GM10847 (cell line): ENCODE data around the gene PPIP5K2.

Experiments
- POLR2A ChIP-seq: IDR thresholded peaks from 2 replicates; pipeline ENCODE4 v1.6.1; 2011; ENCODE audit not compliant: insufficient read length; ENCODE audit errors: extremely low read depth

The PPIP5K2 gene

DNA sequence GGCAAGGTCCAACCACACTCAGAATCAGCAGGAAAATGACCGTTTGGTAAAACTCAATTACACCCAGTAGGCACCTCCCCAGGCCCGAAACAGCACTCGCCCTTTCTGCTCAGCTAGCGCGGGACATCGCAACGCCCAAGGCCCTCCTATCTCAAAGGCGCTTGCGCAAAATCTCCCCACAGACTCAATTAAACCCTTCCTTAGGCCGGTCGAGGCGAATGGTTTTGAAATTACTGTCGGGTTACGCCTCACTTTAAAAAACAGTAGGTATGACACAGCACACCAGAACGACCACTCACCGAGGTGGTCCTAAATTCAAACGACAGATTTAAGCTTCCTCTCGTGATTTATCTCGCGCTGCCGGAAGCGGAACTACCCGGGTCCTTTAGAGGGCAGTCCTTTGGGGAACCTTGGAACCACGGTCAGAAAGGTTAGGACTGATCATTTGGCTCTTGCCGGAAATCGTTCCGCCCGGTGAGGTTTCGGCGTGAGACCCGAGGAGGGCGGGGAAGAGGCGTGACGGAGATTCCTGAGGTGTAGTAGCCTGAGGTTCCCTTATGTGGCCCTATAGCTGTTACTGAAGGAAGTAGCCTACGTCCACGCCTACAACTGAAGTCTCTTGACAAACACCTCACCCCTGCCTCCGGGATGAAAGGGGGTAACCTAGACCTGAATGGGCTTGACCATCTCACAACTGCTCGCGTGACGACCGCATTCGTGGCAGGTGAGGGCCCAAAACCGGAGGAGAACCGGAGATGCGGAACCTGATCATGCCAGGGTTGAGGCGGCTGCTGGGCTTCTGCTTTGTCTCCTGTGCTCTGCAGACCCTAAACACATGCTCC, at the start of gene PPIP5K2, which contains the start of gene GIN1:
TSS of gene PPIP5K2 (plus strand) at position 537 of the 842 bp plus-strand sequence. CDS start 9,289 bp downstream, outside the sequence.
TSS of gene GIN1 (minus strand) at position 374 of the 842 bp plus-strand sequence. CDS start 11,431 bp downstream, outside the sequence.
- peak; percentile 72 for TF ChIP-seq POLR2A

DNA sequence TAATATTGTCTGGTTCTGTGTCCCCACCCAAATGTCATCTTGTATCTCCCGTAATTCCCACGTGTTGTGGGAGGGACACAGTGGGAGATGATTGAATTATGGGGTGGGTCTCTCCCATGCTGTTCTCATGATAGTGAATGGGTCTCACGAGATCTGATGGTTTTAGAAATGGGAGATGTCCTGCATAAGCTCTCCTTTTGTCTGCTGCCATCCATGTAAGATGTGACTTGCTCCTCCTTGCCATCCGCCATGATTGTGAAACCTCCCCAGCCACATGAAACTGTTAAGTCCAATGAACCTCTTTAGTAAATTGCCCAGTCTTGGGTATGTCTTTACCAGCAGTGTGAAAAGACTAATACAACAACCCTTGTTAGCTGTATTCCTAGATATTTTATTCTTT, 44.7 kb upstream of the PPIP5K2 start:
- TF ChIP-seq POLR2A, result no peak

DNA sequence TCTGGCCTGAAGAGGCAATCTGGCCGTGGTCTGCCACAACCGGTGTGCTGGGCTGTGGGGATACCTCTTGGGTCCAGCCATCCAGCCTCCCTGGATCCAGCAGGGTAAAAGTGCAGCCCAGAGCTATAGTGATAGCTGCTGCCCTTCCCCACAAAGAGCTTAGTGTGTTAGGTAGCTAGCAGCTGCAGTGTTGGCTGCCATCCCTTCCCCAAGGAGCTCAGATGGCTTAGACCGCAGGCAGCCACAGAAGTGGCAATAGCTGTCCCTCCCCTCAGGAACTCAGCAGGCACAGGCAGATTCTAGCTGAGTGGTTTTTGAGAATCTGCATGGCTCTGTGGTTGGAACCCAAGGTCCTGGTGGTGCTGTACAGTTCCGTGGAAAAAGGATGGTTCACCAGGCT, 40.3 kb upstream of the PPIP5K2 start:
- no peak for TF ChIP-seq POLR2A

DNA sequence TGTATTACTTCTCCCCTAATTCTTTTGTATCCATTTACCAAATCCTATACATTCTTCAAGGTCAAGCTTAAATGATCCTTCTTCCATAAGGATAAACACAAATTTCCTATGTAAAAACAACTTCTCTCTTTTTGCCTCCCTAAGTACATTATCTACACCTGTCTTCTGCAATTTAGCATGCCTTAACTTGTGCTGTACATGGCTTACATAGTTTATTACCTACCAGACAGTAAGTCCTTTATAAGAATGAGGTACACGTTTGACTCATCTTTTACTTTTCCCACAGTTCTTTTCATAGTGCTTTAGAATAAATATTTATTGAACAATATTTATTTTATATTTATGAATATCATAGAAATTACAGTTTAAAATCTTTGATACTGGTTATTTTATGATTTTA, 33.6 kb upstream of the PPIP5K2 start:
- no peak for TF ChIP-seq POLR2A

DNA sequence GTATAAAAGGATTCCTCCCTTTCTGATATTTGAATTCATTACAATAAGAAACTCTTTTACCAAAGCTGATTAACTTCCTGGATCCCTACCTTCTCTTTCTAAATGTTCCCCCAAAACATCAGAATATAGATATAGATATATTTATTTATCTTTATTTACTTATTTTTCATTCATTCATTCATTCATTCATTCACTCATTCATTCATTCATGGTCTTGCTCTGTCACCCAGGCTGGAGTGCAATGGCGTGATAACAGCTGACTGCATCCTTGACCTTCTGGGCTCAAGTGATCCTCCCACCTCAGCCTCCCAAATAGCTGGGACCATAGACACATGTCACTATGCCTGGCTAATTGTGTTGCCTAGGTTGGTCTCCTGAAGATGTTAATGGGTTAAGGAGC, 30.8 kb upstream of the PPIP5K2 start:
- no peak for TF ChIP-seq POLR2A

DNA sequence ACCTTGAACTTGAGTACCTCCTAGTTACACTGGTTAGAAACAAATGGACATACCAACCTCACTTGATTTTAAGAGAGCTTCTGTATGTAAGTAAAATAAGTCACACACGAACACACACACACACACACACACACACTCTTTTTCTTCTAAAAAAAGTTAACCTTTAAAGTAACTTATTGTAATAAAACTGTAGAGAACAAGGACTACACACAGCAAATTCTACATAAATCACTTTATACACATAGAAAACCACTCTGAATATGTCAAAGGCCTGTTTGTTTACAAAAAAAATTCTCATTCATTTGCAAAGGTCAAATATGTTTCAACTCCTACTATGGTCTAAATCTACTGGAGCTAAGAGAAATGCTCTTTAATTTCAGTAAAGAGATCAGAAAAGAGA, 29.3 kb upstream of the PPIP5K2 start:
- TF ChIP-seq POLR2A, result no peak

DNA sequence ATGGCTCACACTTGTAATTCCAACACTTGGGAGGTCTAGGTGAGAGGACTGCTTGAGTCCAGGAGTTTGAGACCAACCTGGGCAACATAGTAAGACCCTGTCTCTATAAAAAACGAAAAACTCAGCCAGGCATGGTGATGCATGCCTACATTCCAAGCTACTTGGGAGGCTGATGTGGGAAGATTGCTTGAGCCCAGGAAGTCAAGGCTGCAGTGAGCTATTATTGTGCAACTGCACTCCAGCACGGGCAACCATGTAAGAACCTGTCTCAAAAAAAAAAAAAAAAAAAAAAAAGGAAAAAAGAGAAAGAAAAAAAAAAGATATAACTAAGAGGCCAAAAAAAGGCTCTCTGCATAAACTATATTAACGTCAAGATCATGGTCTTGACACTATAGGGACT, 27.4 kb upstream of the PPIP5K2 start:
- no peak for TF ChIP-seq POLR2A

DNA sequence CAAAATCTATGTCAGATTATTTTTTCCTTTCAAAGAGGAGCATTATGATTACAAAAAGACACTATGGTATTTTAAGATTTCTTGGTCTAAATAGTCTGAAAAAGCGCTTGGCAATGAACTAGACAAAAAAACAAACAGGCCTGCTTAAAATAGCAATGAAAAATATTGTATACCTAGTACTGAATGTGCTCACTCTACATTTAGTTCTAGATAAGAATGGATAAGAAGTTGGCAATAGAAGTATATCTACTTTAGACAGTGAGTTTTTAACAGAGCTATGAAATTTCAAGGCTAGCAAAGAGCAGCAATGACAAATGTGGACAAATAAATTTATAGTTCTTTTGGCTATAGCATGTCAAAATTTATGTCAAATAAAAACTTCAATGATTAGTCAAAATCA, 26.4 kb upstream of the PPIP5K2 start:
- TF ChIP-seq POLR2A, result no peak

DNA sequence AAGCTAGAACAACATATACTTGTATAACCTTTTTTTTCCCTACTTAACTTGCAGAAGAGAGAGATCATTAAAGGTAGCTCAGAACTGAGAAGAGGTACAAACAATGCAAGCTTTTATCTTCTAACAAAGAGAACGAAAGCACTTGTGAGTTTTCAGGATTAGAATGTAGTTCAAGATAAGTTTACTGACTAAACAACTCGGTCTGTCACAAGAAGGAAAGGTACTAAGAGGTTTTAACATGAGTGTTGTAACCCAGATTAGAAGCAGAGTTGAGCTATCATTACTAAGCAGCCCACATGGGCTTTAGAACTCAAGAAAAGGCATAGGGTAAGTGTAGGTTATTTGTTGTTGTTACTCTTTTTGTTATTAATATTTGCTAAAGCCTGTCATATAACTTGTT, 25.4 kb upstream of the PPIP5K2 start:
- TF ChIP-seq POLR2A, result no peak

DNA sequence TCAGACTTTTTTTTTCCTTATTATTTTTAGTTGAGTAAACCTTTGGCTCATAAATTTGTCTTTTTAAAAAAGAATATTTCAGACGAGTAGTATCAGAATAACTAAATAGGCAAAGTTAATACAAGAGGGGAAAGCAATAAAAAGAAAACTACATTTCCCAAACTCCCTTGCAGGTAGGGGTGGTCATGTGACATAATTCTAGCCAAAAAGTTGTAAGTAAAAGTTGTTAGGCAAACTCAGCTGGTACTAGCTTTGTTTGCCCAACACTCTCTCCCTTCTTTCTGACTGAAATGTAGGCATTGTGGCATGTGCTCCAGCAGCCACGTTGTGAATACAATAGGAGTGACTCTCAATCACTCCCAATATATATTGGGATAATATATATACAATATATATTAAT, 21.1 kb upstream of the PPIP5K2 start:
- TF ChIP-seq POLR2A, result no peak

DNA sequence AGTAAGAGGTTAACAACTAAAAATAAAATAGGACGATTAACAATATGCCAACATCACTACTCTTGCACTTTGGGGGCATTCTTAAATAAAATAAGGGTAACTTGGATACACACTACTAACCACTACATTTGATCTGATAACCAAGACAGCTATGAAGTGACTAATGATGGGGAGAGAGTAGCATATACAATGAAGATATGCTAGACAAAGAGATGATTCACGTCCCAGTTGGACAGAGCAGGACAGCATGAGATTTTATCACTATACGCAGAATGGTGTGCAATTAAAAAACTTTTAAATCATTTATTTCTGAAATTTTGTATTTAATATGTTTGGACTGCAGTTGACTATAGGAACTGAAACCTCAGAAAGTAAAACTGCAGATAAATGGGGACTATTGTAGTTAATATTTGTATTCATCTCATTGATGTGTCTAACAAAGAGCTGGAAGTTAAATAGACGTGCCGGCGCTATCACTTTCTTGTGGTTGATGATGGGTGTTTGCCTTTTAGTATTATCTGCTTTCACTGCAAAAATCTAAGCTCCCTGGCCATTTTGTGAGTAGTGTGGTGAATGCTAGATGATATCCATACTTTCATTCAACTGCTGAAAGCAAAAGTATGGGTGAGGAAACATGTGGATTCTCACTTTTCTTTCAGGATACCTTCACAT, 18.9 kb upstream of the PPIP5K2 start:
- TF ChIP-seq POLR2A, result no peak

DNA sequence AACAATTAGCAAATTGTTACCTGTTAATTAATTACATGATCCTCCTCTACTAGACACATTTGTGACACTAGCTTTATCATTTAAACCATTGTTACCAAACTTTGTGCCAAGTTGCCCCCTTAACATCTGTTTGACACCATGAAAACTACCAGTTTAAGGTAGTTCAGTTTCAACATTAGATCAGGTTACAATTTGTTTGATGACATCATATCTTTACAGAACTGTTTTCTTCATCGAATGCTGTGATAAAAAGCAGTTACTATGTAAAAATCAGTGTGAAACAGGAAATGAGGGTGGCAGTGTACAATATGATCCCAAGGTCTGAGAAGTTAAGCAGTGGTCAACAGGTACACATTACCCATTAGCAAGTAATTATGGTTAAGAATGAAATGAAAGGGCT, 17.9 kb upstream of the PPIP5K2 start:
- TF ChIP-seq POLR2A, result no peak

DNA sequence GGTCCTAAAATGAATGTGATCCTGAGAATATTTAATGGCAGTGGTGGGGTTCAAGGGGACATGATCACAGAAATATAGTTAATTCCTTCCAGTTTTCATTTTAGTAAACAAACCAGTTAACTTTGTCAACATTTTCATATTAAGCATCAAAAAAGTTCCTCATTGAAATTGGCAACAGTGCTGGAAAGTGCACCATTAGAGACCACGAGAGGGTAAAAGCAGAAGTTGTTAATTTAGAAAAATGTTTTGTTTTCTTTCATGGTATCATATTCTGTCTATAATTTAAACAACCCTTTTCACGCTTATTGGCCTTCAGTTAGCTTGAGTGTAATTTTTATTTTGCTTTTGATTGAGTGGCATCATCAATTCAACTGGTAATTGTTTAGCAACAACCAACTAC, 12.0 kb upstream of the PPIP5K2 start:
- TF ChIP-seq POLR2A, result no peak

DNA sequence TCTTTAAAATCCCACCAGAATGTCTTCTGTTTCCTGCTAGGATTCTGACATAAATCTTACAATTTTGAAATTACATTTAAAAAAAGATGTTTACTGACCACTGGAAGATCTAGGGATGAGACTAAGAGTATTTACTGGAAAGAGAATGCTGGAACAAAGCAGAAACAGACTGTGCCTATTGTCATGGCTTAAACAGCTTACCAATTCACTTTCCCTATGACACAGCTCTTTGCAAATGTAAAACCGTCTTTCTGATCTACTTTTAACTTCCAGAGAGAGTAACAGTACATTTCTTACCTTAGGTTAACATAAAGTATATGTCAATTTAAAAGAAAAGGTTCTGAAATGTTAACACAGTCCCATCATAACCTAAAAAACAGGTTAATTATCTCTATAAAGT, 10.8 kb upstream of the PPIP5K2 start:
- no peak for TF ChIP-seq POLR2A

DNA sequence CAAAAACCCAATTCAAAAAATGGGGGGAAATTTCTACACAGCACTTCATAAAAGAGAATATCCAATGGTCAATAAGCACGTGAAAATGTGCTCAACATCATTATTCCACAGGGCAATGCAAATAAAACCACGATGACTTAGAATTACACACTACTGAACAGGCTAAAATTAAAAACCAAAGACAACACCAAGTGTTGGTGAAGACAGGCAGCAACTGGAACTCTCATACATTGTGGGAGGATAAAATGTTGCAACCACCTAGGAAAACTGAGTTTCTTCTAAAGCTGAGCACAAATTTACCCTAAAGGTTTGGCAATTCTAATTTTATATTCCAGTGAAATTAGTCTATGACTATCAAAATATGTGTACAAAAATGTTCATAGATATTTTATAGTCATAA, 9.7 kb upstream of the PPIP5K2 start:
- TF ChIP-seq POLR2A, result no peak

DNA sequence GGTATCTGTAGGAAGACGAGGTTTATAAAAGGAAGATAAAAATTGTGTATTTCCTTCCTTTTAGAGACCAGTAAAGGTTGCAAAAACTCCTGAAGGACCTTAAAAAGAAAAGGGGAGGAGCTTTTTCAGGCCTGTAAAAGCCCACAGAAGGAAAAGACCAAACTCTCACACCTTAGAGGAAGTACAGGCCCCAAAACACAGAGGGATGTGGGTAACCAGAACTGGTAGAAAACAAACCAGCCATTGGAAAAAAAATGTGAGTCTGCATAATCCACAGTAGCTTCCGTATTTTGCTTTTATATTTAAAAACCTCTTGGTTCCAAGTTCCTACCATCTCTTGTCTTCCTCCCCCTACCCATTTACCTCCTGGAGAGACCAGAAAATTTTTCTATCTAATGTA, 8.6 kb upstream of the PPIP5K2 start:
- TF ChIP-seq POLR2A, result no peak
